ENCODE data around the gene SPECC1.
A peak's percentile ranks its signal among the peaks of the same experiment; 100 is the strongest.

Gene SPECC1

DNA sequence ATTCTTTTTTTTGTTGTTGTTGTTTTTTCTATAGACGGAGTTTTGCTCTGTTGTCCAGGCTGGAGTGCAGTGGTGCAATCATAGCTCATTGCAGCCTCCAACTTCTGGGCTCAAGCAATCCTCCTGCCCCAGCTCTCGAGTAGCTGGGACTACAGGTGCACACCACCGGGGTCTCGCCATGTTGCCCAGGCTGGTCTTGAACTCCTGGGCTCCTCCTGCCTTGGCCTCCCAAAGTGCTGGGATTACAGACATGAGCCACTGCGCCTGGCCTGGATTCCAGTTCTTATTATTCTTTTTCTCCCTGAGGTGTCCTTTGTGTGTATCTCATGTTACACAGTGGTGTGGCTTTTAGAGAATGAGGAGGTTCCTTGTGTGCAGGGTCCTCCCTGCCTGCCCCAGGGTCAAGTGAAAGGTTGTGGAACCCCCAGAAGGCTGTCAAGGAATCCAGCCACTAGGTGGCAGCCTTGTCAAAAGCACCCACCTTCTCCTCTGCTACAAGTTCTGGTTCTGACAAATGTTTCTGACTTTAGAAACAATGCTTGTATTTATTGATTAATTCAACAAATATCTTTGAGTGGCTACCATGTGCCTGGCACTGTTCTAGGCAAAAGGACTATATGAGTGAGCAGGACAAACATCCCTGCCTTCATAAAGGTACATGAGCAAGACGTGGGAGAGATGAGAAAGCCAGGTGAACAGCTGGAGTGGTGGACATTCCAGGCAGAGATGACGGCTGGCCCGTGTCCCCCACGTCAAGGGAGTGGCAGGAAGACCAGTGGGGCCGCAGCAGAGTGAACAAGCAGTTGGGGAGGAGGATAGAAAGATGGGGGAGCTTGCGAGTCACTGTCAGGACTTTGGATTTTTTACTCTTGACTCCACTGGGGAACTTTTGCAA, 112.4 kb downstream of the SPECC1 start:
- no peak overlapping the region for H3K27ac ChIP-seq (replicated peaks)
- TF ChIP-seq, protein P1, sequence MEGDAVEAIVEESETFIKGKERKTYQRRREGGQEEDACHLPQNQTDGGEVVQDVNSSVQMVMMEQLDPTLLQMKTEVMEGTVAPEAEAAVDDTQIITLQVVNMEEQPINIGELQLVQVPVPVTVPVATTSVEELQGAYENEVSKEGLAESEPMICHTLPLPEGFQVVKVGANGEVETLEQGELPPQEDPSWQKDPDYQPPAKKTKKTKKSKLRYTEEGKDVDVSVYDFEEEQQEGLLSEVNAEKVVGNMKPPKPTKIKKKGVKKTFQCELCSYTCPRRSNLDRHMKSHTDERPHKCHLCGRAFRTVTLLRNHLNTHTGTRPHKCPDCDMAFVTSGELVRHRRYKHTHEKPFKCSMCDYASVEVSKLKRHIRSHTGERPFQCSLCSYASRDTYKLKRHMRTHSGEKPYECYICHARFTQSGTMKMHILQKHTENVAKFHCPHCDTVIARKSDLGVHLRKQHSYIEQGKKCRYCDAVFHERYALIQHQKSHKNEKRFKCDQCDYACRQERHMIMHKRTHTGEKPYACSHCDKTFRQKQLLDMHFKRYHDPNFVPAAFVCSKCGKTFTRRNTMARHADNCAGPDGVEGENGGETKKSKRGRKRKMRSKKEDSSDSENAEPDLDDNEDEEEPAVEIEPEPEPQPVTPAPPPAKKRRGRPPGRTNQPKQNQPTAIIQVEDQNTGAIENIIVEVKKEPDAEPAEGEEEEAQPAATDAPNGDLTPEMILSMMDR (IDR thresholded peaks at IDR 0.05; ENCODE audit: insufficient read depth, low read length), result peak; percentile 18
- TF ChIP-seq, protein P2, sequence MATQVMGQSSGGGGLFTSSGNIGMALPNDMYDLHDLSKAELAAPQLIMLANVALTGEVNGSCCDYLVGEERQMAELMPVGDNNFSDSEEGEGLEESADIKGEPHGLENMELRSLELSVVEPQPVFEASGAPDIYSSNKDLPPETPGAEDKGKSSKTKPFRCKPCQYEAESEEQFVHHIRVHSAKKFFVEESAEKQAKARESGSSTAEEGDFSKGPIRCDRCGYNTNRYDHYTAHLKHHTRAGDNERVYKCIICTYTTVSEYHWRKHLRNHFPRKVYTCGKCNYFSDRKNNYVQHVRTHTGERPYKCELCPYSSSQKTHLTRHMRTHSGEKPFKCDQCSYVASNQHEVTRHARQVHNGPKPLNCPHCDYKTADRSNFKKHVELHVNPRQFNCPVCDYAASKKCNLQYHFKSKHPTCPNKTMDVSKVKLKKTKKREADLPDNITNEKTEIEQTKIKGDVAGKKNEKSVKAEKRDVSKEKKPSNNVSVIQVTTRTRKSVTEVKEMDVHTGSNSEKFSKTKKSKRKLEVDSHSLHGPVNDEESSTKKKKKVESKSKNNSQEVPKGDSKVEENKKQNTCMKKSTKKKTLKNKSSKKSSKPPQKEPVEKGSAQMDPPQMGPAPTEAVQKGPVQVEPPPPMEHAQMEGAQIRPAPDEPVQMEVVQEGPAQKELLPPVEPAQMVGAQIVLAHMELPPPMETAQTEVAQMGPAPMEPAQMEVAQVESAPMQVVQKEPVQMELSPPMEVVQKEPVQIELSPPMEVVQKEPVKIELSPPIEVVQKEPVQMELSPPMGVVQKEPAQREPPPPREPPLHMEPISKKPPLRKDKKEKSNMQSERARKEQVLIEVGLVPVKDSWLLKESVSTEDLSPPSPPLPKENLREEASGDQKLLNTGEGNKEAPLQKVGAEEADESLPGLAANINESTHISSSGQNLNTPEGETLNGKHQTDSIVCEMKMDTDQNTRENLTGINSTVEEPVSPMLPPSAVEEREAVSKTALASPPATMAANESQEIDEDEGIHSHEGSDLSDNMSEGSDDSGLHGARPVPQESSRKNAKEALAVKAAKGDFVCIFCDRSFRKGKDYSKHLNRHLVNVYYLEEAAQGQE (IDR thresholded peaks at IDR 0.05; ENCODE audit: insufficient replicate concordance, low read depth), result no peak
- peak in 1 of 2 experiments; percentile 7 for DNase-seq (ENCODE audit: low read depth in 1 of 2, low spot score in 1 of 2)
- no peaks in the 10 kb centered on the region for H3K27me3 ChIP-seq (ENCODE audit: insufficient read depth, poor library complexity, severe bottlenecking)
- no peak overlapping the region for H3K4me3 ChIP-seq (replicated peaks; ENCODE audit: insufficient read depth, low read length)

DNA sequence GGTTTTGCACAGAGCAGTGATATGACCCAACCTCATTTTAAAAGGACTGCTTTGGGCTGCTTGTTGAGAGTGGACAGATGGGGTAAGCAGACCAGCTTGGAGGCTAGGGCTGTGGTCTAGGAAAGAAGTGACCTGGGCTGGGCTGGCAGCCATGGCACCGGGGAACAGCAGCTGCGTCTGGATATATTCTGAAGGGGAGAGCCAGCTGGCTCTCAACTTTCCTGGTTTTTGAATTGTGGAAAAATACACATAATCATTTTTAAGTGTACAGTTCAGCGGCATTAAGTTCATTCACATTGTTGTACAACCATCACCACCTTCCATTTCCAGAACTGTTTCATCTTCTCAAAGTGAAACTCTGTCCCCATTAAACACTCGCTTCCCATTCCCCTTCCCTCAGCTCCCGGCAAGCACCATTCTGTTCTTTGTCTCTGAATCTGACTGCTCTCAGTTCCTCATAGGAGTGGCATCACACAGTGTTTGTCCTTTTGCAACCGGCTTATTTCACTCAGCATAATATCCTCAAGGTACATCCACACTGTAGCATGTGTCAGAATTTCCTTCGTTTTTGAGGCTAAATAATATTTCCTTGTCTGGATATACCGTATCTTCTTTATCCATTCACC, 113.2 kb downstream of the SPECC1 start:
- Histone ChIP-seq H3K4me3 (replicated peaks; ENCODE audit: insufficient read depth, low read length) (no peak overlapping the region), H3K27ac (replicated peaks) (no peak overlapping the region), H3K27me3 (ENCODE audit: insufficient read depth, poor library complexity, severe bottlenecking) (no peaks in the 10 kb centered on the region)
- DNase-seq (ENCODE audit: low read depth in 1 of 2, low spot score in 1 of 2), result no peak
- TF ChIP-seq SPI1 (IDR thresholded peaks at IDR 0.05; ENCODE audit: borderline replicate concordance, low read depth) (no peak), POLR2AphosphoS5 (IDR thresholded peaks at IDR 0.05; ENCODE audit: low read depth) (no peak), GABPA (IDR thresholded peaks at IDR 0.05; ENCODE audit: low read depth) (no peak)
- TF ChIP-seq, protein P2 (IDR thresholded peaks at IDR 0.05; ENCODE audit: insufficient replicate concordance, low read depth), result no peak
- TF ChIP-seq, protein P1 (IDR thresholded peaks at IDR 0.05; ENCODE audit: insufficient read depth, low read length), result no peak

DNA sequence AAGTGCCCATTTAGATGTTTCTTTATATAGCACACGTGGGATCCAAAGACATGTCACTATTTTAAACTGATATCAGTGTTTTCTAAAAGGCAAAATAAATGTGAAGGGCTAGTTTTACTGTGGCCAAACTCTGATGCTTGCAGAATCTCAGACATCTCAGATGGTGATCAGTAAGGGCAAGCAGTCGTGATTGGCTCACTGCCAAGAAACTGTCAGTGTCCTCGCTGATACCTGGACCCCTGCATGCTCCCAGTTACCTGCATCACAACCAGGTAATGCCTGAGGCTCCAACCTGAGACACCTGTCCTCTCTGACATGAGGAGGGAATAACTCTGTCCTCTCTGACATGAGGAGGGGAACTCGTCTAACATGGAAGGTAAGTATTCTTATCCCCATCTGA, 114.0 kb downstream of the SPECC1 start:
- Histone ChIP-seq H3K27me3 (ENCODE audit: insufficient read depth, poor library complexity, severe bottlenecking) (no peaks in the 10 kb centered on the region), H3K4me3 (replicated peaks; ENCODE audit: insufficient read depth, low read length) (no peak overlapping the region), H3K27ac (replicated peaks) (no peak overlapping the region)
- DNase-seq (ENCODE audit: low read depth in 1 of 2, low spot score in 1 of 2), result no peak
- TF ChIP-seq SPI1 (IDR thresholded peaks at IDR 0.05; ENCODE audit: borderline replicate concordance, low read depth), result no peak
- no peak for TF ChIP-seq GABPA (IDR thresholded peaks at IDR 0.05; ENCODE audit: low read depth)
- TF ChIP-seq, protein P1 (IDR thresholded peaks at IDR 0.05; ENCODE audit: insufficient read depth, low read length), result no peak
- TF ChIP-seq, protein P2 (IDR thresholded peaks at IDR 0.05; ENCODE audit: insufficient replicate concordance, low read depth), result no peak
- TF ChIP-seq POLR2AphosphoS5 (IDR thresholded peaks at IDR 0.05; ENCODE audit: low read depth), result no peak

All from HL-60 (cell line).